Measurements from ENCODE around the gene DNAH7.
"Not testable (repeated sequence)": the region's sequence is repeated elsewhere in the genome, so short reads cannot be mapped to it uniquely, and the experiment has no call there.

The DNAH7 gene

GRCh38 chr2:195709901-195710806, 358.5 kb downstream of the DNAH7 start:
- Mint-ChIP-seq H3K27ac (no peak overlapping the region), H3K4me1 (peaks cover 11% of the 10 kb centered on the region in 2 donors), H3K4me3 (no peak overlapping the region), H3K9me3 (no peaks in the 10 kb centered on the region), H3K27me3 (no peaks in the 10 kb centered on the region), H3K36me3 (peaks cover 16 to 28% of the 10 kb centered on the region in 2 donors)
- ATAC-seq (replicated peaks) (no peak), DNase-seq (no peak)

GRCh38 chr2:195706161-195706900, 362.3 kb downstream of the DNAH7 start:
- Mint-ChIP-seq H3K27ac (no peak overlapping the region), H3K36me3 (peaks cover 9 to 25% of the 10 kb centered on the region in 2 donors), H3K27me3 (no peaks in the 10 kb centered on the region), H3K4me3 (no peak overlapping the region), H3K4me1 (peaks cover 0 to 8% of the 10 kb centered on the region in 2 donors), H3K9me3 (peaks cover under 1% of the 10 kb centered on the region in 2 donors)
- ATAC-seq (replicated peaks) (no peak), DNase-seq (no peak)

GRCh38 chr2:195700480-195700879, 368.2 kb downstream of the DNAH7 start:
- Mint-ChIP-seq H3K27ac (no peak overlapping the region), H3K27me3 (no peaks in the 10 kb centered on the region), H3K4me1 (peaks cover 9 to 13% of the 10 kb centered on the region in 2 donors), H3K9me3 (peaks cover 12 to 18% of the 10 kb centered on the region in 2 donors), H3K4me3 (no peak overlapping the region), H3K36me3 (peaks cover 30 to 56% of the 10 kb centered on the region in 2 donors)
- DNase-seq (no peak), ATAC-seq (replicated peaks) (no peak)

- ATAC-seq (replicated peaks) (no peak), DNase-seq (no peak)
- Mint-ChIP-seq H3K9me3 (peaks cover 24 to 32% of the 10 kb centered on the region in 2 donors), H3K4me3 (no peak overlapping the region), H3K27me3 (no peaks in the 10 kb centered on the region), H3K4me1 (peaks cover 23 to 31% of the 10 kb centered on the region in 2 donors), H3K27ac (no peak overlapping the region), H3K36me3 (peaks cover 53 to 83% of the 10 kb centered on the region in 2 donors)
Observed at GRCh38 chr2:195697681-195698220, 370.9 kb downstream of the DNAH7 start.

DNA sequence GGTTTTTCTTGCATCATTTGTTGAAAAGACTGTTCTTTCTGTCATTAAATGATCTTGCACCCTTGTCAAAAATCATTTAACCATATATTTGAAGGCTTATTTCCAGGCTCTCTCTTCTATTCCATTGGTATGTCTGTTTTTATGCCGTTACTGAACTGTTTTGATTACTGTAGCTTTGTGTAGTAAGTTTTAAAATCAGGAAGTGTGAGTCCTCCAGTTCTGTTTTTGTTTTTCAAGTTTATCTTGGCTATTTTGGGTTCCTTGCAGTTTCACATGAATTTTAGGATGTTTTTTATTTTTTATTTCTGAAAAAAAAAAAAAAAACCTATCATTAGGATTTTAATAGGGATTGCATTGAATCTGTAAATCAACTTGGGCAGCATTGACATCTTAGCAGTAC, 372.6 kb downstream of the DNAH7 start:
- Mint-ChIP-seq H3K4me1 (peaks cover 25 to 46% of the 10 kb centered on the region in 2 donors), H3K27me3 (no peaks in the 10 kb centered on the region), H3K27ac (no peak overlapping the region), H3K9me3 (peaks cover 28 to 38% of the 10 kb centered on the region in 2 donors), H3K4me3 (no peak overlapping the region), H3K36me3 (peaks cover 65 to 88% of the 10 kb centered on the region in 2 donors)
- no peak for DNase-seq
- ATAC-seq (replicated peaks) = no peak

DNA sequence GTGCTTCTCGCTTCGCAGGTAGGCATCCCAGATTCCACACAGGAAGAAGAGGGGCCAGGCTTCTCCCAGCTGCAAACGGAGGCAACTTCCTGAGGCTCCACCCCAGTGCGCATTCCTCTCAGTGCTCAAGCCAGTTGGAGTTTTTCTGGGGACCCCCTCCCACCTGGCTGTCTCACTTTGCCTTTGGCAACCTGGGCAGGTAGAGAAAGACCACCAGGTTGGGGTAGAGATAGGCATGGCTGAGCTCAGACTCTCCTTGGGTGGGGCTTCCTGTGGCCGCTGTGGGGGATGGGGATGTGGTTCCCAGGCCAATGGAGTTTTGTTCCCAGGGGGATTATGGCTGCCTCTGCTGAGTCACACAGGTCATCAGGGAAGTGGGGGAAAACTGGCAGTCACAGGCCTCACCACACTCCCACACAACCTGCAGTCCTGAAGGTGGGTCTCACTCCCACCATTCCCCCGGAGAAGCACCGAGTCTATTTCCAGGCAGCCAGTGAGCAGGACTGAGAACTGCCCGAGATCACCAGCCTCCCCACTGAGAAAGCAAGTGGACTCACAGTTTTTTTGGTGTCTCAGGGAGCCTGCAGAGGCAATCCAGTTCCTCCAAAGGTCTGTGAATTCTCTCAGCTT, 373.5 kb downstream of the DNAH7 start:
- peaks cover 65 to 88% of the 10 kb centered on the region in 2 donors for H3K36me3 Mint-ChIP-seq
- peaks cover 30 to 31% of the 10 kb centered on the region in 2 donors for H3K9me3 Mint-ChIP-seq
- H3K27me3 Mint-ChIP-seq = no peaks in the 10 kb centered on the region
- DNase-seq (no peak), ATAC-seq (replicated peaks) (no peak)
- H3K27ac Mint-ChIP-seq = no peak overlapping the region
- H3K4me1 Mint-ChIP-seq = peaks cover 26 to 46% of the 10 kb centered on the region in 2 donors
- no peak overlapping the region for H3K4me3 Mint-ChIP-seq

DNA sequence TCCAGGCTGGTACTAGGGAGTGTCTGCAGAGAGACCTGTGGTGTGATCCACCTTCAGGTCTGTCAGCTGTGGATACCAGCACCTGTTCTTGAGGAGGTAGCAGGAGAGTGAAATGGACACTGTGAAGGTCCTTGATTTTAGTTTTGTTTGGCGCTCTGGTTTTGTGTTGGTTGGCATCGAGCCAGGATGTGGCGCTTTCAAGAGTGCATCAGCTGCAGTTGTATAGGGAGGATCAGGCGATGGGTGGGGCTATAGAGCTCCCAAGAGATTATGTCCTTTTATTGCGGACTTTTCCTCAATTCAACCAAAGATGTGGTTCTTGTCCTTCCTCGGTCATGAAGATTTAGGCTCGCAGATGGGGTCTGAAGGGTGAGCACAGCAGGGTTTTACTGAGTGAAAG, 374.1 kb downstream of the DNAH7 start:
- peaks cover 26 to 46% of the 10 kb centered on the region in 2 donors for H3K4me1 Mint-ChIP-seq
- DNase-seq (no peak), ATAC-seq (replicated peaks) (no peak)
- H3K27ac Mint-ChIP-seq = peak overlapping the region; percentile 4
- peaks cover 66 to 85% of the 10 kb centered on the region in 2 donors for H3K36me3 Mint-ChIP-seq
- no peaks in the 10 kb centered on the region for H3K27me3 Mint-ChIP-seq
- H3K4me3 Mint-ChIP-seq = no peak overlapping the region
- H3K9me3 Mint-ChIP-seq = peaks cover 27 to 28% of the 10 kb centered on the region in 2 donors

DNA sequence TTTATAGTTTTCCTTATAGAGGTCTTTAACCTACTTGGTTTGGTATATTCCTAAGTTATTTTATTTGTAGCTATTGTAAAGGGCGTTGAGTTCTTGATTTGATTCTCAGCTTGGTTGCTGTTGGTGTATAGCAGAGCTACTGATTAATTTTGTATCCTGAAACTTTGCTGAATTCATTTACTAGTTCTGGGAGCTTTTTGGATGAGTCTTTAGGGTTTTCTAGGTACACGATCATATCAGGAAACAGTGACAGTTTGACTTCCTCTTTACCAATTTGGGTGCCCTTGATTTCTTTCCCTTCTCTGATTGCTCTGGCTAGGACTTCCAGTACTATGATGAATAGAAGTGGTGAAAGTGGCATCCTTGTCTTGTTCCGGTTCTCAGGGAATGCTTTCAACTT, 376.1 kb downstream of the DNAH7 start:
- Mint-ChIP-seq H3K4me1 (peaks cover 23 to 39% of the 10 kb centered on the region in 2 donors), H3K27ac (peak overlapping the region; percentile 25), H3K36me3 (peaks cover 59 to 69% of the 10 kb centered on the region in 2 donors), H3K9me3 (peaks cover 23 to 25% of the 10 kb centered on the region in 2 donors)
- not testable (repeated sequence) for DNase-seq, H3K27me3 Mint-ChIP-seq, H3K4me3 Mint-ChIP-seq
- ATAC-seq (replicated peaks) = peak in 1 of 2 donors; percentile 21

Measured in stimulated activated naive B cell treated with anti-CD40 and anti-IgM and Interleukin-4, amounts not matched to agents 10 μg/mL and 1 μg/mL and 100 μg/mL, for 72 hours (primary cell).